ENCODE data around the gene KCNMA1. TPM values are rescaled to one million over a fixed set of nuclear protein-coding genes. Genes with fewer than 3 reads are reported as not detected.
A peak's percentile ranks its signal among the peaks of the same experiment; 100 is the strongest.
"Not testable (repeated sequence)": the region's sequence is repeated elsewhere in the genome, so short reads cannot be mapped to it uniquely, and the experiment has no call there.

The KCNMA1 gene
- polyA plus RNA-seq, 1 donor = 19.6 TPM

DNA sequence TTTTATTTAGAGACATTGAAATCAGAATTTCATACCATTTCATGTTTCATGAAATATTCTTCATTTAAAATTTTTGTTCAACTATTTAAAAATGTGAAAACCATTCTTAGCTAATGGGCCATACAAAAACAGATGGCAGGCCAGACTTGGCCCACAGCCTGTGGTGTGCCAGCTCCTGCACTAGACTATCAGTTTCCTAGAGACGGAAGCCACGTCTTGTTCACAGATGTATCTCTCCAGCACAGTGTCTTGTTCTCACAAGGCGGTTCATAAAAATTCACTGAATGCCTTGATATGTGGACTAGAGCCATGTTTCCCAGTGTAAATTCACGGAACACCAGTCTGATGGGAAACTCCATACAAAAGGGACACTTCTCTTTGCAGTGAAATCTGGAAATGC is 216.0 kb downstream of the KCNMA1 start:
- no peak for DNase-seq
- 100% methylated on average over 1 of the region's 4 CpGs for WGBS (ENCODE audit: insufficient coverage, low lambda C conversion rate)
- H3K9me3 ChIP-seq (ENCODE audit: control insufficient read depth, low read depth, low read length) = no peaks in the 10 kb centered on the region
- no peaks in the 10 kb centered on the region for H3K27me3 ChIP-seq (ENCODE audit: control insufficient read depth, insufficient read depth, low read length)
- no peaks in the 10 kb centered on the region for H3K36me3 ChIP-seq (ENCODE audit: control insufficient read depth, insufficient read depth, low read length)
- H3K4me3 ChIP-seq (ENCODE audit: low read length) = no peak overlapping the region
- H3K4me1 ChIP-seq (ENCODE audit: control insufficient read depth, insufficient read depth, low read length) = peaks cover 5% of the 10 kb centered on the region
- H3K27ac ChIP-seq (ENCODE audit: low read length) = no peak overlapping the region

DNA sequence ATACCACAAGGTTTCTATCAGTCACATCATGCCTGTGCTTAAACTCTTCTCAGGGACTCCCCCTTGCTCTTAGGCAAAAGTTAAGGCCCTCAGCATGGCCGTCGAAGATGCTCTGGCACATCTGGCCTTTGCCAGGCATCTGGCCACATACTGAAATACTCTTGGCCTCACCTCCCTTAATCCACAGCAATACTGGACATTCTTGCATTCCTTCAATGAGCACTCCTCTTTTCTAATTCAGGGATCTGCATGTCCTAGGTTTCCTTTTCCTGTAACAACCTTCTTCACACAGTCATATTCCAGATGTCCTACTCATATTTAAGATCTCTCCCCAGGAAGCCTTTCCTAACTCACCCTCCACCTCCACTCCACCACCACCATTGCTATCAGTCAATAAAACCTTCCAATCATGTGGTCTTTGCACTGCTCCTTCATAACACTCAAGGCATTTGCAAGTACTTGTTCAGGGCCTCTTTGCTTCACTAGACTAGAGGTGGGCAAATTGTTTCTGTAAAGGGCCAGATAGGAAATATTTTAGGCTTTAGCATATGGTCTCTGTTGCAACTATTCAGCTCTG is 216.6 kb downstream of the KCNMA1 start:
- Histone ChIP-seq H3K9me3 (ENCODE audit: control insufficient read depth, low read depth, low read length) (no peaks in the 10 kb centered on the region), H3K4me1 (ENCODE audit: control insufficient read depth, insufficient read depth, low read length) (peaks cover 5% of the 10 kb centered on the region), H3K27me3 (ENCODE audit: control insufficient read depth, insufficient read depth, low read length) (no peaks in the 10 kb centered on the region), H3K4me3 (ENCODE audit: low read length) (no peak overlapping the region), H3K36me3 (ENCODE audit: control insufficient read depth, insufficient read depth, low read length) (no peaks in the 10 kb centered on the region), H3K27ac (ENCODE audit: low read length) (no peak overlapping the region)
- WGBS (ENCODE audit: insufficient coverage, low lambda C conversion rate) = no CpG with 5 or more reads among the region's 2 CpGs
- DNase-seq = no peak

DNA sequence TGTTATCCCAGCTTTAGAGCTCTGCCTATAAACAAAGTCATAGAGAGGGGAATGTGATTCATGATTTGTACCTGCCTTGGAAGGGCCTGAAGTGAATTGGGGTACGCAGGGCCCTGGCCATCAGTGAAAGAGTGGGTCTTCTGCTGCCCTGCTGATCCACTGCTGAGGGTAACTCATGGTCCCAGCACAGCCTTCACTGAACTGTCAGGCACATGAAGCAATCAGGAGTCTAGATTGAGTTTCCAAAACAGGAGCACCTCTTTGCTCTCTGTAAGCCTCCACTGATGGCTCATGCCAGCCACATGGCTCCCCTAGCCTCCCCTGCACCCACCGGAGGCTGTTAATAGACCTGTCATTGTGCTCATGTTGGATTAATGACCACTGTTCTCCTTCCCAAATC is 217.6 kb downstream of the KCNMA1 start:
- H3K4me3 ChIP-seq (ENCODE audit: low read length) = no peak overlapping the region
- no peaks in the 10 kb centered on the region for H3K27me3 ChIP-seq (ENCODE audit: control insufficient read depth, insufficient read depth, low read length)
- no peaks in the 10 kb centered on the region for H3K9me3 ChIP-seq (ENCODE audit: control insufficient read depth, low read depth, low read length)
- H3K36me3 ChIP-seq (ENCODE audit: control insufficient read depth, insufficient read depth, low read length) = no peaks in the 10 kb centered on the region
- peaks cover 5% of the 10 kb centered on the region for H3K4me1 ChIP-seq (ENCODE audit: control insufficient read depth, insufficient read depth, low read length)
- no peak overlapping the region for H3K27ac ChIP-seq (ENCODE audit: low read length)
- WGBS (ENCODE audit: insufficient coverage, low lambda C conversion rate) = no CpG with 5 or more reads among the region's 2 CpGs
- no peak for DNase-seq

DNA sequence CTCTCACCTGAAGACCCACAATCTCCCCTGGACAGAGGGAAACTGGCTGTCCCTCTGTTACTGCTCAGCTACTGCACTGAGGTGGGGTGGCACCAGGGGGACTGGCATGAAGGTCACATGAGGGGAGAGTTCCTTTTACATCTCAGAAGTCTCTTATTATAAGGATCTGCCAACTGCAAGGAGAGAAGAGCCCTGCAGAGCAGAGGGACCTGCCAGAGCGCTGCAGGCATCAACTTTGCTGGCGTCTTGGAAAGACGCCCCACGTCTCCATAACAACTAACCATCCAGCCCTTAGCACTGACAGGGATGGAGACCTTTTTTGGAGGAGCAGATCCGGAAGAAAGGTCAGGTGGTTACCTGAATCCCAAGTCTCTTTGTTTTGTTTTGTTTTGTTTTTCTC is 218.6 kb downstream of the KCNMA1 start:
- no peak overlapping the region for H3K27ac ChIP-seq (ENCODE audit: low read length)
- no peak for DNase-seq
- no peaks in the 10 kb centered on the region for H3K36me3 ChIP-seq (ENCODE audit: control insufficient read depth, insufficient read depth, low read length)
- WGBS (ENCODE audit: insufficient coverage, low lambda C conversion rate) = 100% methylated on average over 2 of the region's 5 CpGs
- H3K4me1 ChIP-seq (ENCODE audit: control insufficient read depth, insufficient read depth, low read length) = peaks cover 5% of the 10 kb centered on the region
- no peaks in the 10 kb centered on the region for H3K9me3 ChIP-seq (ENCODE audit: control insufficient read depth, low read depth, low read length)
- no peaks in the 10 kb centered on the region for H3K27me3 ChIP-seq (ENCODE audit: control insufficient read depth, insufficient read depth, low read length)
- no peak overlapping the region for H3K4me3 ChIP-seq (ENCODE audit: low read length)

DNA sequence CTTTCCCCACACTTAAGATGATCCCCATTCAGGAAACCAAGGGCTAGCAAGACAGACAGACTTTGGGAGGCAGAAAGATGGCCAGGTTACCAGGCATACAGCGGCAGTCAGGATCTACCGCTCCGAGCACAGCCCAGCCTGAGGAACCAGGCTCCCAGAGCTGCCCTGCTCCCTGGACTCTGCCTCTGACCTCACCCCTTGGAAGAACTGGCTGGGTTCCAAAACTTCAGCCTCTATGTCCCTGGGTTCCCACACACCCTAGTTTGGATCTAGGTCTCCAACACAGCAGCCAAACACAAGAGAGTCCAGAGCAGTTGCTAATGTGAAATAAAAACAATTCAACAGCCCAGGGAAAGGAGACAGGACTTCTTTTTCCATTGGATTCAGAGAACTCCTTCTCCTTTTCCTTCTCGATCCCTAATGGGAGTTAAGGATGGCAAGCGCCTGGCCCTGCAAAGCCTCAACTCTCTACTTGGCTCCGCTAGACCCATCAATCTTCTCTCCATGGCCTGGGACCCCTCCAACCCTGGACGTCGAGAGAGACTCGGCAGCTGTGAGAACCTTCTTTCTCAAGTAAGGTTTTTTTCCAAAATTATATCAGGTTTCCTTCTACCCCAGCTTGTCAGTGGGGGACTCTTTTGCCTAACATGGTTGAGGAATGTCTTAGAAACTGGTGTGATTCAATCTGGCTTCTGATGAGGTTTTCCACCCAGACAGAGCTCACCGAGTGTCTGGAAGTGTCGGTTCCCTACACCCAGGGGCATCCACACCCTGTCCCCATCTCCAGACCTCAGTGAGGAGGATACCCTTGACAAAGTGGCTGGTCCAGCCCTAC is 219.6 kb downstream of the KCNMA1 start:
- H3K4me1 ChIP-seq (ENCODE audit: control insufficient read depth, insufficient read depth, low read length) = peaks cover 5% of the 10 kb centered on the region
- H3K36me3 ChIP-seq (ENCODE audit: control insufficient read depth, insufficient read depth, low read length) = no peaks in the 10 kb centered on the region
- H3K4me3 ChIP-seq (ENCODE audit: low read length) = no peak overlapping the region
- WGBS (ENCODE audit: insufficient coverage, low lambda C conversion rate) = no CpG with 5 or more reads among the region's 11 CpGs
- H3K9me3 ChIP-seq (ENCODE audit: control insufficient read depth, low read depth, low read length) = no peaks in the 10 kb centered on the region
- peak in 1 of 2 donors; percentile 22 for DNase-seq
- H3K27me3 ChIP-seq (ENCODE audit: control insufficient read depth, insufficient read depth, low read length) = no peaks in the 10 kb centered on the region
- H3K27ac ChIP-seq (ENCODE audit: low read length) = peak overlapping the region; percentile 47

GRCh38 chr10:77417359-77417758 is 220.2 kb downstream of the KCNMA1 start:
- Histone ChIP-seq H3K9me3 (ENCODE audit: control insufficient read depth, low read depth, low read length) (no peaks in the 10 kb centered on the region), H3K27me3 (ENCODE audit: control insufficient read depth, insufficient read depth, low read length) (no peaks in the 10 kb centered on the region), H3K4me3 (ENCODE audit: low read length) (no peak overlapping the region), H3K4me1 (ENCODE audit: control insufficient read depth, insufficient read depth, low read length) (peaks cover 5% of the 10 kb centered on the region), H3K27ac (ENCODE audit: low read length) (peak overlapping the region; percentile 47), H3K36me3 (ENCODE audit: control insufficient read depth, insufficient read depth, low read length) (no peaks in the 10 kb centered on the region)
- WGBS (ENCODE audit: insufficient coverage, low lambda C conversion rate) = 33% methylated on average over 1 of the region's 5 CpGs
- DNase-seq = no peak

GRCh38 chr10:77416311-77417135 is 221.1 kb downstream of the KCNMA1 start:
- no peak overlapping the region for H3K27ac ChIP-seq (ENCODE audit: low read length)
- 100% methylated on average over 1 of the region's 14 CpGs for WGBS (ENCODE audit: insufficient coverage, low lambda C conversion rate)

DNA sequence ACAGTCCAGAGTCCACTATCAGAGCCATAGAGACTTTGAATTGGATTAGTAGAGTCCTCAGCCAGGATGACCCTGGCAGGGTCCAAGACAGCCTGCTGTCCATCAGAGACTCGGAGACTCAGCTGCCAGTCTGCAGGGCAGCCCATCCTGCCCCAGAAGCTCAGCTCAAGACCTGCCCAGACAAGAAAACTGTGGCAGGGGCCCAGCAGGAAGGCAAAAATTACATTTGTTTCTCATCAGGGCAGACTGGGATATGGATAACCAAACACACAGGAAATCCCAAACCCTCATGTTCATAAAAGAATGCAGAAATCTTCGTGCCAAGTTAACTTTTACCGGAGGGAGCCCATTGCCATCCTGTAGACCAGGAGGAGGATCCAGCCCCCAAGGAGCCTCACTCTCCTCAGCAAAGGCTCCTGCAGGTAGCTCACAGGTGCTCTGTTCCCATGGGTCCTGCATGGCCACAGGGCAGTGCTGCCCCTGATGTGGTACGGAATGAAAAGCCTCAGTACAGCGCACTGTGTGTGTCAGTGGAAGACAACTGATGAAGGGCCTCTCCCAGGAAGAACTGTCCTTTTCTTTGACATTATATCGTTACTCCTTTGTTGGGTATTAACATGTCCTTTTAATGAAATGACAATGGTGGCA is 222.2 kb downstream of the KCNMA1 start:
- Histone ChIP-seq H3K36me3 (ENCODE audit: control insufficient read depth, insufficient read depth, low read length) (no peaks in the 10 kb centered on the region), H3K27ac (ENCODE audit: low read length) (no peak overlapping the region), H3K27me3 (ENCODE audit: control insufficient read depth, insufficient read depth, low read length) (no peaks in the 10 kb centered on the region), H3K4me1 (ENCODE audit: control insufficient read depth, insufficient read depth, low read length) (peaks cover 8% of the 10 kb centered on the region), H3K4me3 (ENCODE audit: low read length) (no peak overlapping the region), H3K9me3 (ENCODE audit: control insufficient read depth, low read depth, low read length) (no peaks in the 10 kb centered on the region)
- 100% methylated on average over 1 of the region's 6 CpGs for WGBS (ENCODE audit: insufficient coverage, low lambda C conversion rate)
- DNase-seq = no peak

More at GRCh38 chr10:77416311-77417135, 221.1 kb downstream of the KCNMA1 start:
- Histone ChIP-seq H3K4me3 (ENCODE audit: low read length) (no peak overlapping the region), H3K9me3 (ENCODE audit: control insufficient read depth, low read depth, low read length) (no peaks in the 10 kb centered on the region), H3K36me3 (ENCODE audit: control insufficient read depth, insufficient read depth, low read length) (no peaks in the 10 kb centered on the region), H3K27me3 (ENCODE audit: control insufficient read depth, insufficient read depth, low read length) (no peaks in the 10 kb centered on the region), H3K4me1 (ENCODE audit: control insufficient read depth, insufficient read depth, low read length) (peaks cover 5% of the 10 kb centered on the region)
- DNase-seq = no peak

DNA sequence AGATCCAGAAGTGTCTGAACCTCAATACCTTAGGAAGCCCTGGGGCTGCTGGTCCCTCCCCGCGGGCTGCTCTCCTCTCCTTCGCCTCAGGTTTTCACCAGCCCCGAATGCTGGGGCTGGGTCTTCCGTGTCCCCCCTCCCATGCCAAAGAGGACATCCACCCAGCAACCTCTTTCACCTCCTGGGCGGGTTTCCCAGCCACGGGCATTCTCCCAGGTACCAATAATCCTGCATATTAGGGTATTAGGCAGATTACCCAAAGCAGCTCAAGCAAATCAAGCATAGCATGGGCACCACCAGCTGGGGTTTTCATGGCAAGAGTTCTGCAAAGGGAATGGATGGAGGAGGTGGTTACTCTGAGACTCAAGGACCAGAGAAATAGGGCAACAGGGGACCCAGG is 224.4 kb downstream of the KCNMA1 start:
- peaks cover 20% of the 10 kb centered on the region for H3K4me1 ChIP-seq (ENCODE audit: control insufficient read depth, insufficient read depth, low read length)
- no CpG with 5 or more reads among the region's 7 CpGs for WGBS (ENCODE audit: insufficient coverage, low lambda C conversion rate)
- no peaks in the 10 kb centered on the region for H3K36me3 ChIP-seq (ENCODE audit: control insufficient read depth, insufficient read depth, low read length)
- H3K4me3 ChIP-seq (ENCODE audit: low read length) = no peak overlapping the region
- no peaks in the 10 kb centered on the region for H3K27me3 ChIP-seq (ENCODE audit: control insufficient read depth, insufficient read depth, low read length)
- no peak overlapping the region for H3K27ac ChIP-seq (ENCODE audit: low read length)
- DNase-seq = no peak
- no peaks in the 10 kb centered on the region for H3K9me3 ChIP-seq (ENCODE audit: control insufficient read depth, low read depth, low read length)

DNA sequence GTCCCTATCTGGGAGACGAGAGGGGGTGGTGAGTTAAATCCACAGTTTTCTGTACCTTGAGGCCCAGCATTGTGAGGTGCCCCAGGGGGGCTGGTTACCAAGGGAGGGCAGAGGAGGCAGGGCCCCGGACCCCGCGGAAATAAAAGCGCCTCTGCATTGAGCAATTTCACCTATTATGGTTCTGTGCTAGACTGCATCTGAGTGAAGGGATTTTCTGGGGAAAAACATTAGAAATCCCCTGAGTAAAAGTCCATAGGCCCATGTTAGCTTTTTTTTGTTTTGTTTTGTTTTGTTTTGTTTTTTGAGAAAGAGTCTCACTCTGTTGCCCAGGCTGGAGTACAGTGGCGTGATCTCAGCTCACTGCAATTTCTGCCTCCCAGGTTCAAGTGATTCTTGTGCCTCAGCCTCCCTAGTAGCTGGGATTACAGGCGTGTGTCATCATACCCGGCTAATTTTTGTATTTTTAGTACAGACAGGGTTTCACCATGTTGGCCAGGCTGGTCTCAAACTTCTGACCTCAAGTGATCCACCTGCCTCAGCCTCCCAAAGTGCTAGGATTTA is 225.0 kb downstream of the KCNMA1 start:
- H3K4me3 ChIP-seq (ENCODE audit: low read length); DNase-seq; H3K27ac ChIP-seq (ENCODE audit: low read length); H3K27me3 ChIP-seq (ENCODE audit: control insufficient read depth, insufficient read depth, low read length); H3K36me3 ChIP-seq (ENCODE audit: control insufficient read depth, insufficient read depth, low read length); H3K9me3 ChIP-seq (ENCODE audit: control insufficient read depth, low read depth, low read length): not testable (repeated sequence)
- WGBS (ENCODE audit: insufficient coverage, low lambda C conversion rate) = no CpG with 5 or more reads among the region's 8 CpGs
- H3K4me1 ChIP-seq (ENCODE audit: control insufficient read depth, insufficient read depth, low read length) = peaks cover 19% of the 10 kb centered on the region
